Astrocyte of the hippocampus (primary cell): ENCODE data around the gene TTBK1.
"Not testable (repeated sequence)": the region's sequence is repeated elsewhere in the genome, so short reads cannot be mapped to it uniquely, and the experiment has no call there.

ENCODE experiments used
- DNase-seq: peaks from one replicate; pipeline ENCODE4 v3.0.0; 2011; ENCODE audit warnings: low read depth, low spot score

The TTBK1 gene

DNA sequence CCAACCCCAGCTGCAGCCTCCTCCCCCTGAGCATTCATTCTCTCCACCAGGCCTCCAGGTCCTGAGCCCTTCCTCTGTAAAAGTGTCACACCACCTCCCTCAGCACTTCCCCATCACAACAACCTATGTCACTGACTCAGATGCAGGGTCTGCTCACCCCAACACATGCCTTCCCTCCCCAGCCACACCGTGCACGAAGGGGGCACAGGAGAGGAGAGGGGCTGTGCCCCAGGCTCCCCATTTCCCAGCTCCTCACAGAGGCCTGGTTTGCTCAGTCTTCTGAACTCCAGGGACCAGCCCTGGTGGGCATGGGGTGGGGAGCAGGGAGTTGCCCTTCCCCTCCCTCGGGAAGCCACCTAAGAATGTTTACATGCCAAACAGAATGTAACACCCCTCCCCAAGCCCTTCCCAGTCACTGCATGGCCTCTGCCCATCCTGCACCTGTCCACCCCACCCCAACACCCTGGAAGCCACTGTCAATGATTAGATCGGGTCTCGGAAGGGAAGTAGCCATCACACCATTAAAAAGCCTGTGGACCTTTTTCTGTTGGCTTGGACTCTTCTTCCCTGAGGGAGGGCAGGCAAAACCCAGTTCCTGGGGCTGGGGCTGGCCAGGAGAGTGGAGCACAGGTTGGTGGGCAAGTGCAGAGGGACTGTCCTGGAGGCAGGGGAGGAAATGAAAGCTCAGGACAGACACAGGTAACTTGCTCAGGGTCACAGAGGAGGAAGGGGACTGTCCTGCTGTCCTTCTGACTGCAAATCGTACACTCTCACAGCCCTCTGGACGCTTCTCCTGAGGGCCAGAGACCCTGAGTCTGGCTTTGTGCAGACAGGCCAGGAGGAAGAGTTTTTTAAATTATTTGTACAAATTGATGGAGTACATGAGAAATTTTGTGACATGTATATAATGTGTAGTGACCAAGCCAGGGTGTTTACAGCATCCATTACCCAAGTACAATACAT lies 44.7 kb downstream of the TTBK1 start:
- no peak for DNase-seq

DNA sequence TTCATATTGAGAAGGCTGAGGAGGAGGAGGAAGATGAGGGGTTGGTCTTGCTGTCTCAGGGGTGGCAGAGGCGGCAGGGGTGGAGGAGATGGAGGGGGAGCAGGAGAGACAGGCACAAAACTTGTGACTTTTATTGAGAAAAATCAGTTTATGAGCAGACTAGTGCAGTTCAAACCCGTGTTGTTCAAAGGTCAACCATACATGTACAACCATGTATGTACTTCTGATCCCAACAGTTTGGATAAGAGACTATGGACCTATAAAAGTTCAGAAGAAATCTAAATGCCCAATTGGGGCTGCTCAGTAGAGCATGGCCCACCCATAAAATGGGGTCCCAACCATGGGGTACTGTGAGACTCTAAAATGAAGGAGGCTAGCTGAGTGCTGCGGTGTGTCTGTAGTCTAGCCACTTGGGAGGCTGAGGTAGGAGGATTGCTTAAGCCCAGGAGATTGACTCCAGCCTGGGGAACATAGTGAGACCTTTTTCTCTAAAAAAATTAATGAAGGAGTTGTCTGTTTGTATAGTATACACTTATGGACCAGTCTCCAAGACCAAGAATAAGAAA lies 47.1 kb downstream of the TTBK1 start:
- DNase-seq, result no peak

GRCh38 chr6:43290905-43291355 lies 47.6 kb downstream of the TTBK1 start:
- no peak for DNase-seq

DNA sequence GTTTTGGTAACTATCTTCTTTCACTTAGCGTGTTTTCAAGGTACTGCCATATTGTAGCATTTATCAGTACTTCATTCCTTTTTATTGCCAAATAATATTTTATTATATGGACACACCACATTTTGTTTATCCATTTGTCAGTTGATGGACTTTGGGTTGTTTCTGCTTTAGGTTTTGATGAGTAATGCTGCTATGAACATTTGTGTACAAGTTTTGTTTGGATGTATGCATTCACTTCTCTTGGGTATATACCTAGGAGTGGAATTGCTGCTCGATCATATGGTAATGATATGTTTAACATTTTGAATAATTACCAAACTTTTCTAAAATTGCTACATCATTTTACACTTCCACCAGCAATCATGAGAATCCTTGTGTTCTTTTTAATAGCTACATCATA lies 48.4 kb downstream of the TTBK1 start:
- DNase-seq, result no peak

DNA sequence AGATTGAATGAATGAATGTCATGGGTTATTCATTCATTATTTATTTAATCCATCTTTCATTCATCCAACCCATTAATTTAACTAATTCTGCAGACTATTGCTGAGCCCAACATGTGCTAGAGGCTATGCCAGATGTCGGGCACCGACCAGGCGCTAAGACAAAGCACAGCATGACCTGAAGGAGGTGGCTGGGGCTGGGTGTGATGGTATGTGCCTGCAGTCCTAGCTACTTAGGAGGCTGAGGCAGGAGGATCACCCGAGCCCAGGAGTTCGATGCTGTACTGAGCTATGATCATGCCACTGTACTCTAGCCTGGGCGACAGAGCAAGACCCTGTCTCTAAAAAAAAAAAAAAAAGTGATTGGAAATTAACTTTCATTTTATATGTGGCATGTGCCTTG lies 49.1 kb downstream of the TTBK1 start:
- DNase-seq, result no peak

DNA sequence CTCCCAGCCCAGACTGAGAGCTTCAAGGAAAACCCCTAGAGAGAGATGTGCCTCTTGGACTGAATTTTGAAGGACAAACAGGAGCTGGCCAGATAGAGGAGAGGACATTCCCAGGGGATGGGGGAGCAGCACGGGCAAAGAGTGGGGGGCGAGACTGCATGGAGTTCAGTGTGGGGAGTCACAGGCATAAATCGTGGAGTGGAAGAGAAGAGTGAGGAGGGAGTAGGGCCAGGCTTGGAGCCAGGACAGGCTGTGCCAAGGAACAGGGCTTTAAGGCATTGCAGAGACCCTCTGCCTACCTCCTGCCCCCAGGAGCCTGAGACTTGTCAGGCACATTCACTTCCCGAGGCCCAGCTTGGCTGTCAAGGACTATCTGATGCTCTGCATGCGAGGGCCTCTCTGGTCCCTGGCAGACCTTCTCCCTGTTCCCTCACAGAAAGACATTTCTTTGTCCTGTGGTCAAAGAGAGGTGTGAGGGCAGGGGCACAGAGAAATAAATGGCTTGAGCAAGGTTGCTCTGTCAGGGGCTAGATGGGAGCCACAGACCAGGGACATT lies 49.6 kb downstream of the TTBK1 start:
- no peak for DNase-seq

DNA sequence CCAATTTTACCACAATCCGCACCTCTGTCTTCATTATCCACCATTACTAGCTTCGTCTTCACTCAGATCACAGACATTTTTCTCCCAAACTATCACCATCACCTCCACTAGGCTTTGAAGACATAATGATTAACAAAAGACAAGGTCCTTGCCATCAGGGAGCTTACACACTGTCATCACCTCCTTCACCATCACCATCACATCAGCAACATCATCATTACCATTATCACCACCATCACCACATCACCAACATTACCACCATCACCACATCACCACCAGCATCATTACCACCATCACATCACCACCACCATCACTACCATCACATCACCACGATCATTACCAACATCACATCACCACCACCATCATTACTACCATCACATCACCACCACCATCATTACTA lies 50.4 kb downstream of the TTBK1 start:
- DNase-seq, result no peak

DNA sequence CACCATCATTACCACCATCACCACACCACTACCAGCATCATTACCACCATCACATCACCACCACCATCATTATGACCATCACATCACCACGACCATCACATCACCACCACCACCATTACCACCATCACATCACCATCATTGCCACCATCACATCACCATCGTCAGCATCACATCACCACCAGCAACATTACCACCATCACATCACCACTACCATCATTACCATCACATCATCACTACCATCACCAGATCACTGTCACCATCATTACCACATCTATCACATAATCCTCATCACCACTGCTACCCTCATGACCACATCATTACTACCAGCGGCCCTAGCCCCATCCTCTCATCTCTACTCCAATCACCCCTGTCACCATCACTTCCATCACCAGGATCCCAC lies 51.3 kb downstream of the TTBK1 start:
- no peak for DNase-seq

DNA sequence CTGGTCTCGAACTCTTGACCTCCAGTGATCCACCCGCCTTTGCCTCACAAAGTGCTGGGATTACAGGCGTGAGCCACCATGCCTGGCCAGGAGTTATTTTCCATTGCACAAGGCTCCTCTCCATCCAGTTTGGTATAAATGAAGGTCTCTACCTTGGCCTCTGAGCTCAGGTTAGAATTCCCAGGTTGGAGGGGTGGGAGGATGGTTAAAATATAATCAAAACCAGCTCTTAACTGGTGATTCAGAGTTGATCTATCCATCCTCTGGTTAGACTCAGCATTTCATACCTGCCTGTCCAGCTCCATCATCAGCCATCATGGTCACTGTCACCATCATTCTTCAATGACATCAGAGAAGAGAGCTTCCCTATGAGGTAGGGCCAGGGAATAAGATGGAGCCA lies 52.2 kb downstream of the TTBK1 start:
- DNase-seq, result no peak

GRCh38 chr6:43296780-43297497 lies 53.7 kb downstream of the TTBK1 start:
- DNase-seq, result no peak

DNA sequence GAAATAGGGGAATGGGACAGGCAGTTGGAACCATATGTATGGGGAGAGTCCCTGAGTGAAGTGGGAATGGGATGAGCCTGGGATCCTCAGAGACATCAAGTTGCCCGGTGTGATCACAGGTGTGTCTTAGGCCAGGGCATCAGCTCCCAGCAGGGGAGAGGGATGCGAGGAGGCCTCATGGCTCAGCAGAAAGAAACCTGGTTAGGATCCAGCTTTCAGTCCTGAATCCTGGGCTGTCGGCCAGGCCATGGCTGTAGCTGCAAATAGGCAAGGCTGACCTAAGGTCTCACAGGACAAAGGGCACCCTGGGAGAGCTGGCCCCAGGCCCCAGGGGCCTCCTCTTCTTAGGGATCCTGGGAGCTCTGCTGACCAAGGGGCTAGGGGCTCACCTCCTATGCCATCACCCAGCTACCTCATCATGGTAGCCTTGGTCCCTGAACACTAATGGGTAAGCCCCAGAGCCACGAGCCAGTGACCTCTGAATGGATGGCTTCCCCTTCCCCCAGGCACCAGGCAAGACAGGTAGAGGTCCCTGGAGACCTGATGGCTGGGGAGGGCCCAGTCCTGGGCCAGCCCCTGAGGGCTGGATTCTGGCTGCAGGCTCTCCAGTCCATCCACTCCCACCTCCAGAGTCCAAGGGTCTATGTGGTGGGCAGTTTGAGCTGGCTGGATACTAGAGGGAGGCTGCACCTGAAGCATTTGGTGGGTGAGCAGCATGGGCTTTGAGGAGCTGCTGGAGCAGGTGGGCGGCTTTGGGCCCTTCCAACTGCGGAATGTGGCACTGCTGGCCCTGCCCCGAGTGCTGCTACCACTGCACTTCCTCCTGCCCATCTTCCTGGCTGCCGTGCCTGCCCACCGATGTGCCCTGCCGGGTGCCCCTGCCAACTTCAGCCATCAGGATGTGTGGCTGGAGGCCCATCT lies 54.6 kb downstream of the TTBK1 start, which contains the start of gene SLC22A7:
TSS of gene SLC22A7 (plus strand) at position 617 of the 921 bp plus-strand sequence. CDS start at position 716, 99 bp downstream.
- peak; percentile 52 for DNase-seq

DNA sequence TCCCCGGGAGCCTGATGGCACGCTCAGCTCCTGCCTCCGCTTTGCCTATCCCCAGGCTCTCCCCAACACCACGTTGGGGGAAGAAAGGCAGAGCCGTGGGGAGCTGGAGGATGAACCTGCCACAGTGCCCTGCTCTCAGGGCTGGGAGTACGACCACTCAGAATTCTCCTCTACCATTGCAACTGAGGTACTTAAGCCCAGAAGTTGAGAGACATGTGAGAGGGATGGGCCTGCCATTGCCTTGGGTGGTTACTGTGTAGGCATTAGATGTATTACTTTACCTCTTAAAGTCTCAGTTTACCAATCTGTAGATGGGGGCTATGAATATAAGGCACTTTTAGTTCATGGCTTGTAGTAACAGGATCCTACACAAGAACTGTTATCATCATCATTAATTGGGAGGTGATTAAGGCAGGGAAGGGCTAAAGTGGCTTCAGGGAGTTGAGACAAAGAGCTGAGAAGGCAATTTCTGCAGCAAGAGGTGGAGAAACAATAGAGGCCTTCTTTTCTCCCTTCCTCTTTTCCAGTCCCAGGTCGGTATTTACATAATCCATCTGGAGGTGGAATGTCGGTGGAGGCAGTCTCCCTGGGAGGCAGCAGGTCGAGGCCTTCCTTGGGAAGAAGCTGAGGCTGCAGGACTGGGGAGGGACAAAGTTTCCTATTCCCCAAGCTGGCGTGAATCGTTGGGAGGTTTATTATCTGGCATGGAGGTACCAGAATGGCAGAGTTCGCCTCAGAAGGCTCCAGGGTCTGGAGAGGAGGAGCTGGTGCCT lies 55.5 kb downstream of the TTBK1 start:
- DNase-seq, result no peak

GRCh38 chr6:43299338-43300293 lies 56.3 kb downstream of the TTBK1 start:
- no peak for DNase-seq

DNA sequence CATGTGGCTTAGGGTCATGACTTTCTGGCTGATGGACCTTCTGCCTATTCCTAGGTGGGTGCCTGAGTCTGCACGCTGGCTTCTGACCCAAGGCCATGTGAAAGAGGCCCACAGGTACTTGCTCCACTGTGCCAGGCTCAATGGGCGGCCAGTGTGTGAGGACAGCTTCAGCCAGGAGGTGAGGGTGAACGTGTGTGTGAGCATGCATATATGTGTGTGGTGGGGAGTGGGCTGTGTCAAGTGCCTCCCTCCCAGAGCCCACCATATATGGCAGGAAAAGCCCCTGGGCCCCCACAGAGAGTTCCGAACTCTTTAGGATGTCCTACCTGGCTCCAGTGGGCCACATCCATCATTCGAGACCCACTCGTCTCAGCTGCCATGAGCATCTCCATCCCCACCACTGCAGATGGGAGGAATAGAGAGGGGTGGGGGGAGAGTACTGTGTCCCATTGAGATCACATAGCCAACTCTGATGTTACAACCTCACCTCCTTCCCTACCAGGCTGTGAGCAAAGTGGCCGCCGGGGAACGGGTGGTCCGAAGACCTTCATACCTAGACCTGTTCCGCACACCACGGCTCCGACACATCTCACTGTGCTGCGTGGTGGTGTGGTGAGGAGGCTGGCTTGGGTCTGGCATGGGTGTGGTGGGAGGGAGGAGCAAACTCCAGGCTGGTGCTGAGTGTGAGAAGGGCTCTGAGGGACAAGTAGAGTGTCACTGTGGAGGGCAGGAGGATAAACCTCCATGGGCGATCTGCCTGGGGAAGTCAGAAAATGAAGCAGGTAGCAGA lies 58.0 kb downstream of the TTBK1 start:
- no peak for DNase-seq

DNA sequence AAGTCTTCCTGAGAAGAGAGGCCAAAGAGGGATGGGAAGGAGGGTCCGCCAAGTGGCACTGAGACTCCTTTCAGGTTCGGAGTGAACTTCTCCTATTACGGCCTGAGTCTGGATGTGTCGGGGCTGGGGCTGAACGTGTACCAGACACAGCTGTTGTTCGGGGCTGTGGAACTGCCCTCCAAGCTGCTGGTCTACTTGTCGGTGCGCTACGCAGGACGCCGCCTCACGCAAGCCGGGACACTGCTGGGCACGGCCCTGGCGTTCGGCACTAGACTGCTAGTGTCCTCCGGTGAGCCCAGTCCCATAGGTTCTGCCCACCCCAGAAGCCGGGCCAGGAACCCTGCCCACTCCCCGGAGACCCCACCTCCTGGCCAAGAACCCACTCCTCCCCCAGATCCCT lies 58.8 kb downstream of the TTBK1 start:
- DNase-seq, result no peak

DNA sequence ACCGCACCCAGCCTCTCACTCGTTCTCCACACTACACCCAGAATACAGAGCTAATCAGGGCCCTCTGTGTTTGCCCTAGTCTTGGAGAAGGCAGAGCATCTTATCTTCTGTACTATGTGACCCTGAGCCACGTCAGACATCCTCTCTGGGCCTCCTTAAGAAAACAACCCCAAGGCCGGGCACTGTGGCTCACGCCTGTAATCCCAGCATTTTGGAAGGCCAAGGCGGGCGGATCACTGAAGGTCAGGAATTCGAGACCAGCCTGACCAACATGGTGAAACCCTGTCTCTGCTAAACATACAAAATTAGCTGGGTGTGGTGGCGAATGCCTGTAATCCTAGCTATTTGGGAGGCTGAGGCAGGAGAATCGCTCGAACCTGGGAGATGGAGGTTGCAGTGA lies 59.7 kb downstream of the TTBK1 start:
- DNase-seq, result not testable (repeated sequence)

- no peak for DNase-seq
Observed at GRCh38 chr6:43303751-43304331, 60.6 kb downstream of the TTBK1 start.

- DNase-seq, result no peak
Observed at GRCh38 chr6:43304361-43304760, 61.1 kb downstream of the TTBK1 start.
